ENCODE results near the gene OR2G3. TPM values are rescaled to one million over a fixed set of nuclear protein-coding genes. Genes with fewer than 3 reads are reported as not detected.

OR2G3 gene
- total RNA-seq: not detected

- TF ChIP-seq, protein P1, sequence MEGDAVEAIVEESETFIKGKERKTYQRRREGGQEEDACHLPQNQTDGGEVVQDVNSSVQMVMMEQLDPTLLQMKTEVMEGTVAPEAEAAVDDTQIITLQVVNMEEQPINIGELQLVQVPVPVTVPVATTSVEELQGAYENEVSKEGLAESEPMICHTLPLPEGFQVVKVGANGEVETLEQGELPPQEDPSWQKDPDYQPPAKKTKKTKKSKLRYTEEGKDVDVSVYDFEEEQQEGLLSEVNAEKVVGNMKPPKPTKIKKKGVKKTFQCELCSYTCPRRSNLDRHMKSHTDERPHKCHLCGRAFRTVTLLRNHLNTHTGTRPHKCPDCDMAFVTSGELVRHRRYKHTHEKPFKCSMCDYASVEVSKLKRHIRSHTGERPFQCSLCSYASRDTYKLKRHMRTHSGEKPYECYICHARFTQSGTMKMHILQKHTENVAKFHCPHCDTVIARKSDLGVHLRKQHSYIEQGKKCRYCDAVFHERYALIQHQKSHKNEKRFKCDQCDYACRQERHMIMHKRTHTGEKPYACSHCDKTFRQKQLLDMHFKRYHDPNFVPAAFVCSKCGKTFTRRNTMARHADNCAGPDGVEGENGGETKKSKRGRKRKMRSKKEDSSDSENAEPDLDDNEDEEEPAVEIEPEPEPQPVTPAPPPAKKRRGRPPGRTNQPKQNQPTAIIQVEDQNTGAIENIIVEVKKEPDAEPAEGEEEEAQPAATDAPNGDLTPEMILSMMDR (IDR thresholded peaks at IDR 0.05): no peak
- no peak for DNase-seq
- H3K36me3 Mint-ChIP-seq (ENCODE audit: low read depth): no peaks in the 10 kb centered on the region
- H3K4me1 Mint-ChIP-seq (ENCODE audit: low read depth): no peaks in the 10 kb centered on the region
- H3K27ac Mint-ChIP-seq: no peak within 1 kb of the TSS
- ChIA-PET POLR2A (interaction anchor here (0.6 kb wide), 1 partner anchor 162 kb away, joined by 3 read pairs; no protein-coding TSS in a partner anchor), CTCF (no interaction called here)
- peaks cover 2% of the 10 kb centered on the region for H3K9me3 Mint-ChIP-seq
- no peak for ATAC-seq
- peaks cover 5% of the 10 kb centered on the region for H3K27me3 Mint-ChIP-seq
- H3K4me3 Mint-ChIP-seq: no peak within 1 kb of the TSS
- intact Hi-C loops (cut with micrococcal nuclease): no loop called here
These were observed at the start of gene OR2G3 for GRCh38 chr1:247605286-247605685. Gene OR2G3 (plus strand): TSS chr1:247605586. CDS start chr1:247605586, 0 bp downstream.

- no peak overlapping the region for H3K27ac Mint-ChIP-seq
These were observed 47.3 kb upstream of the OR2G3 start for GRCh38 chr1:247557926-247558674.

DNA sequence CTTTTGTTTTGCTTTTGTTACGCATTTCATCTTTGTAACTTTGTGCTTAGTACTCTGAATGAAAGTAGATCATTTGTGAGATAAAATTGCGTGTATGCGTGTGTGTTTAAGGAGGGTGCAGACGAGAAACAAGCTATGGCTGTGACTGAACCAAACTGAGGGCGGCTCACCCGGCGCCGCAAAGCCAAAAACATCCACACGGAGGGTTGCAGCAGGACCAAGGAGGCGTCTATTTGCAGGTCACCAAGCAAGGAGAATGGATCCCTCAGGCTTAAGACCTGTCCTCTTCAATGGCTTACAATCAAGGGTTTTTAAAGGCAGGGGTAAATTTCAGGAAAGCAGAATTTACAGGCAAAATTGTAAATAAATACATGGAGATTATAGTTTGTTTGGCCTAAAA lies 43.7 kb upstream of the OR2G3 start:
- Mint-ChIP-seq H3K4me1 (ENCODE audit: low read depth) (peaks cover 4% of the 10 kb centered on the region), H3K27ac (no peak overlapping the region), H3K27me3 (no peaks in the 10 kb centered on the region), H3K36me3 (ENCODE audit: low read depth) (no peaks in the 10 kb centered on the region), H3K9me3 (no peaks in the 10 kb centered on the region), H3K4me3 (no peak overlapping the region)
- CTCF ChIA-PET: no interaction called here
- DNase-seq: no peak
- TF ChIP-seq, protein P1 (IDR thresholded peaks at IDR 0.05): no peak
- intact Hi-C loops (cut with micrococcal nuclease): no loop called here
- ATAC-seq: no peak
- POLR2A ChIA-PET: no interaction called here

More at GRCh38 chr1:247557926-247558674, 47.3 kb upstream of the OR2G3 start:
- H3K36me3 Mint-ChIP-seq (ENCODE audit: low read depth): no peaks in the 10 kb centered on the region
- ChIA-PET POLR2A (no interaction called here), CTCF (no interaction called here)
- DNase-seq (no peak), ATAC-seq (no peak)
- H3K4me3 Mint-ChIP-seq: no peak overlapping the region
- H3K4me1 Mint-ChIP-seq (ENCODE audit: low read depth): peaks cover 4% of the 10 kb centered on the region
- intact Hi-C loops (cut with micrococcal nuclease): no loop called here
- TF ChIP-seq, protein P1 (IDR thresholded peaks at IDR 0.05): no peak
- no peaks in the 10 kb centered on the region for H3K9me3 Mint-ChIP-seq
- no peaks in the 10 kb centered on the region for H3K27me3 Mint-ChIP-seq

DNA sequence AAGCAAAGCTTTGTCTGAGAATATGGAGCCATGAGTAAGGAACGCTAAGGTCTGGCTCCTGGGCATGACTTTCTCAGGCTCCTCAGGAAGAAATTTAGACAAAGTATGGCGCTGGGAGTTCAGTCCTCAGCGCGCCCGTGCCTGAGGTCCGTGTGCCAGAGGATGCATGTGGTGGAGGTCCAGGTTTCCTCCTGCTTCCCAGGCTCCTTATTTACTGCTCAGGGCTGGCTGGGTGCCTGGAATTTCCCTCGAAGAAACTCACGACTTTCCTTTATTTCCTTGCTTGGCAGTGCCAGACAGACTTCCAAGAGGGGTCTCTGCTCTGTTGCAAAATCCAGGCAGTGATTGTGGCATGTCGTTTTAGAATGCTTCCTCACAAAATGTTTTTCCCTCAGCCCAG lies 43.2 kb upstream of the OR2G3 start:
- no peak for ATAC-seq
- H3K4me3 Mint-ChIP-seq: no peak overlapping the region
- CTCF ChIA-PET: no interaction called here

DNA sequence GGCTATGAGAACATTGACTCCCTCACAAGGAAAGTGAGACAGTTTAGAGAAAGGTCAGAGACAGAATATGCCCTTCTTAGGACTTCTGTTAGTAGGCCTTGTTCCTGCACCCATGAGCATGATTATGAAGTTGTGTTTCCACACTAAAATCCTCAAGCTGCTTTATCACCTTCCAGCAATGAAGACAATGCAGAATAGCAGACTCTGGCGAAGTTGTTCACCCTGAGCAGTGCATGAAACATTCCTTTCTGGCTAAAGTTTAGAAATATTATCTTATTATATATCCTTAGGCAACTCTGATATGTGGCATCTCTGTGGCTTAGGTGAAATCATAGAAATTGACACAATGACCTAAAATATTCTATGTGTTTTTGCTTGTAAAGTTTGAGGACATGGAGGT lies 31.1 kb upstream of the OR2G3 start:
- DNase-seq: no peak

More for the DNA sequence above, 43.2 kb upstream of the OR2G3 start:
- no peaks in the 10 kb centered on the region for H3K27me3 Mint-ChIP-seq
- H3K4me1 Mint-ChIP-seq (ENCODE audit: low read depth): peaks cover 4% of the 10 kb centered on the region
- TF ChIP-seq, protein P1 (IDR thresholded peaks at IDR 0.05): no peak
- H3K9me3 Mint-ChIP-seq: no peaks in the 10 kb centered on the region
- no peak overlapping the region for H3K27ac Mint-ChIP-seq
- DNase-seq: no peak
- POLR2A ChIA-PET: no interaction called here
- intact Hi-C loops (cut with micrococcal nuclease): no loop called here
- no peaks in the 10 kb centered on the region for H3K36me3 Mint-ChIP-seq (ENCODE audit: low read depth)

More for the DNA sequence above, 31.1 kb upstream of the OR2G3 start:
- intact Hi-C loops (cut with micrococcal nuclease): no loop called here
- ChIA-PET CTCF (interaction anchor here (1.1 to 2.9 kb wide), 2 partner anchors 74 to 202 kb away, joined by 3 to 7 read pairs; no protein-coding TSS in a partner anchor), POLR2A (no interaction called here)
- TF ChIP-seq, protein P1 (IDR thresholded peaks at IDR 0.05): no peak
- ATAC-seq: no peak
- peaks cover 9% of the 10 kb centered on the region for H3K9me3 Mint-ChIP-seq
- H3K4me1 Mint-ChIP-seq (ENCODE audit: low read depth): no peaks in the 10 kb centered on the region
- no peaks in the 10 kb centered on the region for H3K36me3 Mint-ChIP-seq (ENCODE audit: low read depth)
- H3K27ac Mint-ChIP-seq: no peak overlapping the region
- H3K27me3 Mint-ChIP-seq: peaks cover 10% of the 10 kb centered on the region
- no peak overlapping the region for H3K4me3 Mint-ChIP-seq
